ENCODE data around the gene AKAP13.
A peak's percentile ranks its signal among the peaks of the same experiment; 100 is the strongest.
"Not testable (repeated sequence)": the region's sequence is repeated elsewhere in the genome, so short reads cannot be mapped to it uniquely, and the experiment has no call there.

Gene AKAP13

GRCh38 chr15:85777250-85778106 lies 397.1 kb downstream of the AKAP13 start:
- no peak for DNase-seq

GRCh38 chr15:85778107-85778776 lies 397.8 kb downstream of the AKAP13 start:
- DNase-seq, result no peak

GRCh38 chr15:85779249-85779648 lies 398.8 kb downstream of the AKAP13 start:
- DNase-seq, result no peak

GRCh38 chr15:85780225-85780985 lies 400.0 kb downstream of the AKAP13 start:
- DNase-seq, result no peak

- DNase-seq, result no peak
Observed at GRCh38 chr15:85781099-85781498, 400.7 kb downstream of the AKAP13 start.

GRCh38 chr15:85782064-85782463 lies 401.7 kb downstream of the AKAP13 start:
- DNase-seq, result no peak

- peak; percentile 53 for DNase-seq
Observed at GRCh38 chr15:85785887-85786780, 405.7 kb downstream of the AKAP13 start.

- DNase-seq, result no peak
Observed at GRCh38 chr15:85786781-85787114, 406.3 kb downstream of the AKAP13 start.

GRCh38 chr15:85788771-85789495 lies 408.5 kb downstream of the AKAP13 start:
- no peak for DNase-seq

GRCh38 chr15:85789496-85789875 lies 409.1 kb downstream of the AKAP13 start:
- no peak for DNase-seq

GRCh38 chr15:85792102-85792731 lies 411.8 kb downstream of the AKAP13 start:
- no peak for DNase-seq

GRCh38 chr15:85792912-85793590 lies 412.6 kb downstream of the AKAP13 start:
- DNase-seq, result no peak

GRCh38 chr15:85793641-85794597 lies 413.5 kb downstream of the AKAP13 start:
- DNase-seq, result peak; percentile 50

- DNase-seq, result peak; percentile 96
Observed at GRCh38 chr15:85794598-85795336, 414.4 kb downstream of the AKAP13 start, which contains the start of gene KLHL25. Gene KLHL25 (minus strand): TSS chr15:85794925. CDS start chr15:85769810, 25,115 bp downstream.

GRCh38 chr15:85795337-85796305 lies 415.2 kb downstream of the AKAP13 start:
- DNase-seq, result no peak

- not testable (repeated sequence) for DNase-seq
Observed at GRCh38 chr15:85796371-85796770, 416.0 kb downstream of the AKAP13 start.

All from fibroblast of skin of back (primary cell).